ENCODE data around the gene RER1.

Gene RER1

GRCh38 chr1:2376931-2377672, 14.5 kb upstream of the RER1 start:
- DNase-seq = no peak

- no peak for DNase-seq
Measured at GRCh38 chr1:2377751-2378440, 13.7 kb upstream of the RER1 start.

- no peak for DNase-seq
Measured at GRCh38 chr1:2378441-2378851, 13.2 kb upstream of the RER1 start.

GRCh38 chr1:2378956-2379732, 12.5 kb upstream of the RER1 start:
- DNase-seq = no peak

- DNase-seq = no peak
Measured at GRCh38 chr1:2379733-2380404, 11.8 kb upstream of the RER1 start.

GRCh38 chr1:2380816-2381591, 10.6 kb upstream of the RER1 start:
- DNase-seq = no peak

GRCh38 chr1:2381741-2382620, 9.7 kb upstream of the RER1 start:
- DNase-seq = no peak

GRCh38 chr1:2382621-2383361, 8.8 kb upstream of the RER1 start:
- DNase-seq = no peak

- no peak for DNase-seq
Measured at GRCh38 chr1:2383576-2383975, 8.1 kb upstream of the RER1 start.

- DNase-seq = no peak
Measured at GRCh38 chr1:2384130-2384860, 7.3 kb upstream of the RER1 start.

- no peak for DNase-seq
Measured at GRCh38 chr1:2384941-2385481, 6.6 kb upstream of the RER1 start.

GRCh38 chr1:2385606-2386280, 5.9 kb upstream of the RER1 start:
- no peak for DNase-seq

- DNase-seq = no peak
Measured at GRCh38 chr1:2386636-2387611, 4.7 kb upstream of the RER1 start.

- no peak for DNase-seq
Measured at GRCh38 chr1:2388004-2388913, 3.4 kb upstream of the RER1 start.

GRCh38 chr1:2389644-2390043, 2.0 kb upstream of the RER1 start:
- DNase-seq = no peak

- no peak for DNase-seq
Measured at GRCh38 chr1:2391931-2392509, 379 bp downstream of the RER1 start.

Measured in NCI-H748 treated with DMSO at 0.1 percent for 48 hours (cell line).